Astrocyte (in vitro differentiated cells and primary cell): ENCODE results near the gene NAV2. TPM values are rescaled to one million over a fixed set of nuclear protein-coding genes. Genes with fewer than 3 reads are reported as not detected.

ENCODE experiments used
- DNase-seq: peaks from one replicate; pipeline ENCODE4 v3.0.0-alpha.2; 2010; ENCODE audit warnings: low read depth
- FAIRE-seq: peaks from 2 replicates; lab custom pipeline; 2011; peaks lifted over from hg19 to GRCh38; lab: Jason Lieb, UNC
- H2AFZ ChIP-seq: 2 replicates; pipeline ENCODE4 v1.6.0; 2012; ENCODE audit warnings: low read depth, low read length, inconsistent platforms
- H3K27ac ChIP-seq: 2 replicates; pipeline ENCODE4 v1.5.1; 2011; ENCODE audit warnings: low read depth, low read length, inconsistent platforms
- H3K27me3 ChIP-seq: 2 replicates; pipeline ENCODE4 v1.6.0; 2011; ENCODE audit warnings: low read length, inconsistent platforms; ENCODE audit not compliant: insufficient read depth
- H3K36me3 ChIP-seq: 2 replicates; pipeline ENCODE4 v1.5.1; 2011; ENCODE audit warnings: low read length, inconsistent platforms; ENCODE audit not compliant: insufficient read depth
- H3K4me1 ChIP-seq: 2 replicates; pipeline ENCODE4 v1.5.1; 2011; ENCODE audit warnings: low read length, inconsistent platforms; ENCODE audit not compliant: insufficient read depth
- H3K4me2 ChIP-seq: 2 replicates; pipeline ENCODE4 v1.6.0; 2012; ENCODE audit warnings: low read length, inconsistent platforms
- H3K4me3 ChIP-seq: 2 replicates; pipeline ENCODE4 v1.5.1; 2011; ENCODE audit warnings: low read depth, mild to moderate bottlenecking, low read length, inconsistent platforms; ENCODE audit not compliant: insufficient read depth
- H3K79me2 ChIP-seq: 2 replicates; pipeline ENCODE4 v1.6.0; 2012; ENCODE audit warnings: mild to moderate bottlenecking, low read length, inconsistent platforms; ENCODE audit not compliant: insufficient read depth
- H3K9ac ChIP-seq: 2 replicates; pipeline ENCODE4 v1.6.0; 2012; ENCODE audit warnings: mild to moderate bottlenecking, low read length, inconsistent platforms
- H3K9me3 ChIP-seq: 2 replicates; pipeline ENCODE4 v1.5.1; 2012; ENCODE audit warnings: low read depth, mild to moderate bottlenecking, low read length, inconsistent platforms; ENCODE audit not compliant: insufficient read depth
- H4K20me1 ChIP-seq: 2 replicates; pipeline ENCODE4 v1.6.0; 2012; ENCODE audit warnings: low read length, inconsistent platforms; ENCODE audit not compliant: insufficient read depth
- H3K27ac Mint-ChIP-seq: one replicate; pipeline ENCODE4 v1.8.0; 2021; ENCODE audit warnings: mild to moderate bottlenecking, mixed read lengths; ENCODE audit not compliant: unreplicated experiment
- H3K27me3 Mint-ChIP-seq: one replicate; pipeline ENCODE4 v1.8.0; 2021; ENCODE audit warnings: low read depth, mixed read lengths; ENCODE audit not compliant: unreplicated experiment
- H3K36me3 Mint-ChIP-seq: one replicate; pipeline ENCODE4 v1.8.0; 2021; ENCODE audit warnings: low read depth, mixed read lengths; ENCODE audit not compliant: unreplicated experiment
- H3K4me1 Mint-ChIP-seq: one replicate; pipeline ENCODE4 v1.8.0; 2021; ENCODE audit warnings: low read depth, mixed read lengths; ENCODE audit not compliant: unreplicated experiment
- H3K4me3 Mint-ChIP-seq: one replicate; pipeline ENCODE4 v1.8.0; 2021; ENCODE audit warnings: mild to moderate bottlenecking, moderate library complexity, mixed read lengths; ENCODE audit not compliant: unreplicated experiment
- H3K9me3 Mint-ChIP-seq: one replicate; pipeline ENCODE4 v1.8.0; 2021; ENCODE audit warnings: mild to moderate bottlenecking, mixed read lengths; ENCODE audit not compliant: unreplicated experiment
- EZH2 ChIP-seq: IDR thresholded peaks from 2 replicates; pipeline ENCODE4 v1.6.1; 2012; ENCODE audit warnings: mild to moderate bottlenecking, low read length, inconsistent platforms; ENCODE audit not compliant: insufficient read depth
- total RNA-seq: library from RNA; stranded (reverse); gene quantifications from 2 replicates; pipeline ENCODE4 v1.2.1, GENCODE V29; 2021
- TF ChIP-seq, protein P1 (sequence below): IDR thresholded peaks from 2 replicates; pipeline ENCODE4 v1.5.1; 2011; ENCODE audit warnings: low read depth, mild to moderate bottlenecking, inconsistent platforms, low read length, moderate library complexity; ENCODE audit not compliant: insufficient read depth

Gene NAV2
- total RNA-seq, 1 donor from 2014 or later = 20.6 TPM

DNA sequence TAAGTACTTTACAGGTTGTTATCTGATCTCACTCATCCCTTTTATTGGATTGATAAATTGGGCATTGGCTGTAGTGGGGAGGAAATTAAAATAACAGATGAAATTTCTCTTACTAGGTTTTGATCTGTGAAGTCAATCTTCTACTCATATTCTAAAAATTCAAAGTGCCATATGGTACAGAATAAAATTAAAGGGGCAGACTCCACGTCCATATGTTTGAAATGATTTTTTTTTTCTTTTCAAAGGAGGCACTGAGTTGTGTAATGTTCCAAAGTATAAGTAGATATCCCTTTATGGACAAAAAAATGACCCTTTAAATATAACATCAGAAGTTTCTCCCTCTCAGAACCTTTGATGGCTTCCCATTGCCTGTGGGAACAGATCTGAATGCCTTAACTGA is 240.3 kb downstream of the NAV2 start:
- H3K4me1 Mint-ChIP-seq = peaks cover 23% of the 10 kb centered on the region
- no peak overlapping the region for H3K4me3 ChIP-seq
- no peaks in the 10 kb centered on the region for H3K27me3 Mint-ChIP-seq
- no peaks in the 10 kb centered on the region for H3K79me2 ChIP-seq
- H4K20me1 ChIP-seq = no peaks in the 10 kb centered on the region
- H3K4me2 ChIP-seq = peak overlapping the region; percentile 61
- H3K36me3 ChIP-seq = peaks cover 7% of the 10 kb centered on the region
- DNase-seq (no peak), FAIRE-seq (no peak)
- peaks cover 31% of the 10 kb centered on the region for H3K4me1 ChIP-seq
- no peak overlapping the region for H2AFZ ChIP-seq
- H3K9ac ChIP-seq = no peak overlapping the region
- H3K27me3 ChIP-seq = no peaks in the 10 kb centered on the region
- no peak overlapping the region for H3K4me3 Mint-ChIP-seq
- H3K27ac Mint-ChIP-seq = peak overlapping the region; percentile 78
- H3K9me3 Mint-ChIP-seq = no peaks in the 10 kb centered on the region
- no peak overlapping the region for H3K27ac ChIP-seq
- H3K36me3 Mint-ChIP-seq = peaks cover 2% of the 10 kb centered on the region
- no peak for TF ChIP-seq EZH2
- TF ChIP-seq, protein P1, sequence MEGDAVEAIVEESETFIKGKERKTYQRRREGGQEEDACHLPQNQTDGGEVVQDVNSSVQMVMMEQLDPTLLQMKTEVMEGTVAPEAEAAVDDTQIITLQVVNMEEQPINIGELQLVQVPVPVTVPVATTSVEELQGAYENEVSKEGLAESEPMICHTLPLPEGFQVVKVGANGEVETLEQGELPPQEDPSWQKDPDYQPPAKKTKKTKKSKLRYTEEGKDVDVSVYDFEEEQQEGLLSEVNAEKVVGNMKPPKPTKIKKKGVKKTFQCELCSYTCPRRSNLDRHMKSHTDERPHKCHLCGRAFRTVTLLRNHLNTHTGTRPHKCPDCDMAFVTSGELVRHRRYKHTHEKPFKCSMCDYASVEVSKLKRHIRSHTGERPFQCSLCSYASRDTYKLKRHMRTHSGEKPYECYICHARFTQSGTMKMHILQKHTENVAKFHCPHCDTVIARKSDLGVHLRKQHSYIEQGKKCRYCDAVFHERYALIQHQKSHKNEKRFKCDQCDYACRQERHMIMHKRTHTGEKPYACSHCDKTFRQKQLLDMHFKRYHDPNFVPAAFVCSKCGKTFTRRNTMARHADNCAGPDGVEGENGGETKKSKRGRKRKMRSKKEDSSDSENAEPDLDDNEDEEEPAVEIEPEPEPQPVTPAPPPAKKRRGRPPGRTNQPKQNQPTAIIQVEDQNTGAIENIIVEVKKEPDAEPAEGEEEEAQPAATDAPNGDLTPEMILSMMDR = no peak
- no peaks in the 10 kb centered on the region for H3K9me3 ChIP-seq

DNA sequence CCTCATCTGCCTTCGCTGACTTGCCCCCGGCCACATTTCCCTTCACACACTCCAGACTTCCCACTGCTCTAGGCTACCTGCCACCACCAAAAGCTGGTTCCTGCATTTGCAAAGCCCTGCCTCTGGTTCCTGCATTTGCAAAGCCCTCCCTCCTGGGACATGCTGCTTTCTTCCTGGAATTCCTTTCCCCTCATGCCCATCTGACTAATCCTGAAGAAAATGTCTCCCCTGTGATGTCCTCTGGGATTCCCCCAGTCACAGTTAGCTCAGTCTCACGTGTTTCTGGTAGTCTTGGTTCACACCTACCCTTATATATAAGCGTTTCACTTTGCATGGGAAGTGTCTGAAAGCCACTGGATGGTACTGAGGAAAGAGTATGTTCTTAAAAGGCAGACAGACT is 240.7 kb downstream of the NAV2 start:
- H3K9ac ChIP-seq = peak overlapping the region; percentile 39
- H3K36me3 ChIP-seq = peaks cover 7% of the 10 kb centered on the region
- Mint-ChIP-seq H3K9me3 (no peaks in the 10 kb centered on the region), H3K27ac (peak overlapping the region; percentile 78), H3K27me3 (no peaks in the 10 kb centered on the region), H3K4me3 (no peak overlapping the region), H3K4me1 (peaks cover 23% of the 10 kb centered on the region), H3K36me3 (peaks cover 2% of the 10 kb centered on the region)
- H3K79me2 ChIP-seq = no peaks in the 10 kb centered on the region
- no peaks in the 10 kb centered on the region for H4K20me1 ChIP-seq
- FAIRE-seq (no peak), DNase-seq (peak; percentile 74)
- H3K4me2 ChIP-seq = peak overlapping the region; percentile 55
- no peak for TF ChIP-seq EZH2
- H3K27ac ChIP-seq = peak overlapping the region; percentile 33
- no peak overlapping the region for H2AFZ ChIP-seq
- peaks cover 31% of the 10 kb centered on the region for H3K4me1 ChIP-seq
- no peaks in the 10 kb centered on the region for H3K9me3 ChIP-seq
- H3K27me3 ChIP-seq = no peaks in the 10 kb centered on the region
- H3K4me3 ChIP-seq = no peak overlapping the region

DNA sequence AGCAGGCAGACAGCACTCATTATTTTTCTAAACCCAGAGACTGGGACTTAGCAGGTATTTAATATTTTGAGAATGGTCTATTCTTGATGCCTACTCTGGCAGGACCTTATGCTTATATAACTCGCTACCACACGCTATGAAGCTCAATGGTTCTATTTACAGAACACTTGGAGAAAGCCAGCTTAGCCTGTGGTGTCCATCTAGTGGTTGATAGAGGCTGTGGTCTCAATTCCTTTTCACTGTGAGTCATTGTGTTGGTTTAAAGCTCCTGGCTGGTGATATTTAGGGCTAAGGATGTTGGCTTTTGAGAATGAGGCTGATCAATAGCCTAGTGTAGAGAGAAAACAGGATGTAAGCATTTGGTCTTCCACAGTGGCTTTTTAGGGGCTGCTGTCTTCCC is 241.3 kb downstream of the NAV2 start:
- peak overlapping the region; percentile 85 for H3K27ac Mint-ChIP-seq
- Histone ChIP-seq H3K27ac (peak overlapping the region; percentile 33), H3K27me3 (no peaks in the 10 kb centered on the region), H3K4me2 (peak overlapping the region; percentile 55), H3K9ac (peak overlapping the region; percentile 39), H3K4me3 (no peak overlapping the region), H3K9me3 (no peaks in the 10 kb centered on the region), H4K20me1 (no peaks in the 10 kb centered on the region), H2AFZ (no peak overlapping the region), H3K79me2 (no peaks in the 10 kb centered on the region), H3K36me3 (peaks cover 7% of the 10 kb centered on the region), H3K4me1 (peaks cover 31% of the 10 kb centered on the region)
- H3K4me3 Mint-ChIP-seq = no peak overlapping the region
- FAIRE-seq (peak; percentile 32), DNase-seq (peak; percentile 94)
- no peak for TF ChIP-seq EZH2
- TF ChIP-seq, protein P1 = peak; percentile 79
- H3K4me1 Mint-ChIP-seq = peaks cover 23% of the 10 kb centered on the region
- H3K36me3 Mint-ChIP-seq = peaks cover 2% of the 10 kb centered on the region
- H3K9me3 Mint-ChIP-seq = no peaks in the 10 kb centered on the region
- H3K27me3 Mint-ChIP-seq = no peaks in the 10 kb centered on the region
